SIG-M5 treated with dmso at 0.1 percent for 504 hours (cell line): ENCODE measurements around the gene C11orf91.
"Not testable (repeated sequence)": the region's sequence is repeated elsewhere in the genome, so short reads cannot be mapped to it uniquely, and the experiment has no call there.

ENCODE experiments used
- DNase-seq: peaks from one replicate; lab custom pipeline; 2025; ENCODE audit not compliant: unreplicated experiment; lab: John Stamatoyannopoulos, UW

Gene C11orf91

GRCh38 chr11:33722590-33723234 is 22.1 kb upstream of the C11orf91 start:
- DNase-seq, result no peak

DNA sequence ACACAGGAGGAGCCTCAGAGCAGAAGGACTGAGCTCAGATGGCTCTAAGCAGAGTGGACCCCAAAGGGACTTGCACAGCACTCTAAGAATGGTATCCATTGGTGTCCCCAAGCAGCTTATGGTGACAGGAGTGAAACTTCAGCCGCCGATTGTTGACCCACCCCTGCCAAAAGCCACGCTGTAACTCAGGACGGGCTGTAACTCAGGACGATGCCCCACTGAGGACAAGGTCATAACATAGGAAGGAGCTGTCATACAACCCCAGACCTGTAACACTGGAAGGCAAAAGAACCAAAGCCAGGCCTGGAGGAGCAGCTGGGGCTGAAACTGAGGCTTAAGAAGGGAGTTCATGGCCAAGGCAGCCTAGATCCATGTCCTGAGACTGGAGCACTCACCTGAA is 21.4 kb upstream of the C11orf91 start:
- DNase-seq, result no peak

GRCh38 chr11:33721426-33721825 is 20.8 kb upstream of the C11orf91 start:
- DNase-seq, result no peak

- no peak for DNase-seq
These were observed 19.0 kb upstream of the C11orf91 start for GRCh38 chr11:33719587-33719986.

- DNase-seq, result no peak
These were observed 17.8 kb upstream of the C11orf91 start for GRCh38 chr11:33718440-33718839.

GRCh38 chr11:33716243-33716642 is 15.6 kb upstream of the C11orf91 start:
- no peak for DNase-seq

GRCh38 chr11:33713856-33714398 is 13.3 kb upstream of the C11orf91 start:
- DNase-seq, result no peak

DNA sequence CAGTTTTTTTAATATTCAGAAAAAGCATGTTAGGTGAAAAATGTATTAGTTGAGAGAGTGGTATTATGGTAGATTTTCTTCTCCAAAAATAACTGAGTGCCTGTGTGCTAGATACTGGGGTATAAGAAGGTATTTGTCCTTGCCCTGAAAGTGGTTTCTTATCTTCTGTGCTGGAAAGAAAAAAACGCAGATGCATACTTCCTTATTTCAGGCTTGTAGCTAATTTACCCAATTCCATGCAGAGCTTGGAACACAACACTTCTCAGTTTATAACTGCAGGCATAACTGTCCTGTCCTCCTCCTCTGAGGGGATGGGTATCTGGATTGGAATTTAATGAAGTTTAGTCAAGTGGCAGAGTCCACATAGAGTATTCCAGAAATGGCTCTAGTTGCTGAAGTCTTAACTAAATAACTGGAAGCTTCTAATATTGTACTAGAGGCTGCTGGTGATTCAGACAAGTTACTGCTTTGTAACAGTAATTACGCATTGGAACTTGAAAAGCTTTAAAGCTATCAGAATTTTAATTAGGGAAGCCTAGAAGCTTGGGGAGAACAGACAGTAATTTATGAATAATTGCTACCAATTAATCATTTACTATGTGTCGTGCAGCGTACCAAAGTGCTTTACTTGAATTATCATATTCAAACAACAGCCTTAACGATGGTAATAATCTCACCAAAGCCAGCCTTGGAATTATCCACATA is 12.7 kb upstream of the C11orf91 start:
- no peak for DNase-seq

GRCh38 chr11:33712436-33712835 is 11.8 kb upstream of the C11orf91 start:
- DNase-seq, result no peak

- DNase-seq, result no peak
These were observed 8.8 kb upstream of the C11orf91 start for GRCh38 chr11:33709466-33709865.

- DNase-seq, result no peak
These were observed 8.4 kb upstream of the C11orf91 start for GRCh38 chr11:33708985-33709384.

DNA sequence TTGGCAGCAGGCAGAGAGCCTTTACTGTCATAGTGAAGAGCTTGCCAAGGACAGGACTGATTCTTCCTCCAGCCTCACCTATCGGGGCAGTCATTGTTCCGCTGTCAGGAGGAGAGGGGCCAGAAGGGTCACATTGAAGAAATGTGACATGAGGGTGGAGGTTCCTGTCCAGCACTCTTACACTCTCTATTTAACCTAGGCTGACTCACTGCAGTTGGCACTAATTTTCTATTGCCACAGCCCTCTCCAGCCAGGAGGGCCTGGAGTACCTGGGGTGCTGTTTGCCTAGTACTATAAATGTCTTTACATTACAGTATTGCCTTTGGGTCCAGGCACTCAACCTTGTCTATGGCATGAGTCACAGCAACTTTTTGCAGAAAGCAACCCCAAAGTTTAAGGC is 7.2 kb upstream of the C11orf91 start:
- DNase-seq, result not testable (repeated sequence)

DNA sequence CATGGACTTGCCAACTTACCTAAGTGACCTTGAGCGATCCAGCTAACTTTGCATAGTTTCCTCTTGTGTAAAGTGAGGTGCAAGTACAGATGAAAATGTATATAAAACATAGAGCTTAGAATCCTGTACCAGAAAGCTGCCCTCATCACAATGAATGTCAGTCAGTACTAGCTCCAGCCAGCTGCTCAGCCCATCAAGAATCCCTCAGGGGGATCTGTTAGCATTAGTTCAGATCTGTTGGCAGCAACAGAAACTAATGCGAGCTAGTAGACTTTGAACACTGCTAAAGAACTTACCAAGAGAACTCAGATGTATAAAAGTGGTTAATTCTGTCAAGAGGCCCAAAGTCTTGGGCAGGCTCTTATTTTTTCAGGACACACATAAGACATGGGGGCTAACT is 6.3 kb upstream of the C11orf91 start:
- no peak for DNase-seq

DNA sequence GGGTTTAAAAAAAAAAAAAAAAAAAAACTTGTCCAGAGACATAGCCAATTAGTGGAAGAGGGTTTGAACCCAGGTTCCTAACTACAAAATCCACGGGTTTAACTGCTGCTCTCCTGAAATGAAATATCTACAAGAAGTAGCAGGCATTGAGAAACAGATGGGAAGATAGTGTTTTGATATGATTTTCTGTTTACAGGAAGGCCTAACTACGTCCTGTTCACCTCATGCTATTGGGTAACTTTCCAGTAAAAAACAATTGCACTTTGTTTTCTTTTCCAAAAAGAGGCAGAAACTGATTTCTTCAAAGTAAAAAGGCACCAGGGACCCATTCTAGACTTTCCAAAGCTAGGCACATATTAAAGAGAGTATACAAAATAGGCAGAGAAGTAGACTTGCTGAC is 5.9 kb upstream of the C11orf91 start:
- DNase-seq, result no peak

GRCh38 chr11:33704240-33705002 is 3.8 kb upstream of the C11orf91 start:
- DNase-seq, result no peak

DNA sequence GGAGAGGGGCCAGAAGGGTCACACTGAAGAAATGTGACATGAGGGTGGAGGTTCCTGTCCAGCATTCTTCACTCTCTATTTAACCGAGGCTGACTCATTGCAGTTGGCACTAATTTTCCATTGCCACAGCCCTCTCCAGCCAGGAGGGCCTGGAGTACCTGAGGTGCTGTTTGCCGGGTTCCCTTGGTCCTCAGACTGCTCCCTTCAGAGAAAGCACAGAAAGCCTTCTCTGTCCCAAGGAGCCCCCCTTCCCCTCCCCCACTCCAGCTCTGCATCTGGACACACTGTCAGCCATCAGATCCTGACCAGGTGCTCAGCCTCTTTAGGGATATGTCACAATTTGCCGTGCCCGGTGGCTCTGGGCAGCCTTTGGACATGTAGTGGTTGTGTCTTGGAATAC is 3.2 kb upstream of the C11orf91 start:
- no peak for DNase-seq

GRCh38 chr11:33703234-33703633 is 2.6 kb upstream of the C11orf91 start:
- DNase-seq, result no peak

GRCh38 chr11:33701302-33702230 is 940 bp upstream of the C11orf91 start:
- DNase-seq, result no peak

GRCh38 chr11:33700063-33700501 is 544 bp downstream of the C11orf91 start:
- no peak for DNase-seq

- DNase-seq, result no peak
These were observed 1.0 kb downstream of the C11orf91 start for GRCh38 chr11:33699515-33700062.
